PC-3 (cell line): ENCODE results near the gene MRPL41. TPM values are rescaled to one million over a fixed set of nuclear protein-coding genes. Genes with fewer than 3 reads are reported as not detected.

Experiments
- ATAC-seq: fragments of 200-7000 bp; cut with Tn5 transposase; 2 replicates; pipeline ENCODE4 v1.9.1; 2020; ENCODE audit warnings: mild to moderate bottlenecking, moderate library complexity
- BruUV-seq: library from RNA; stranded (reverse); fragments of 400-500 nt; replicated peaks from 2 replicates; lab custom pipeline; 2021; lab: Mats Ljungman, UMichigan
- CTCF ChIA-PET: fragments of 300-600 bp; sonication (Branson Sonifier 250); formaldehyde crosslinking; loops from one replicate; lab custom pipeline; 2022; ENCODE audit warnings: antibody characterized with exemption; lab: Charles Lee
- POLR2A ChIA-PET: fragments of 300-600 bp; sonication (Branson Sonifier 250); formaldehyde crosslinking; loops from one replicate; lab custom pipeline; 2022; ENCODE audit warnings: antibody characterized with exemption; ENCODE audit not compliant: unreplicated experiment; lab: Charles Lee
- DNase-seq: peaks from one replicate; pipeline ENCODE4 v3.0.0-alpha.2; 2015
- H2AFZ ChIP-seq: fragments of 300-600 bp; sonication (generic); 2 replicates; pipeline ENCODE4 v1.6.0; 2016; ENCODE audit warnings: antibody characterized with exemption, low read length
- H3F3A ChIP-seq: fragments of 300-600 bp; sonication (generic); one replicate; pipeline ENCODE4 v1.6.0; 2017; ENCODE audit warnings: antibody characterized with exemption, low read length, control low read depth, mild to moderate bottlenecking; ENCODE audit not compliant: unreplicated experiment
- H3K27ac ChIP-seq: fragments of 300-600 bp; sonication (generic); 2 replicates; pipeline ENCODE4 v1.5.1; 2016; ENCODE audit warnings: mild to moderate bottlenecking, low read length
- H3K27me3 ChIP-seq: fragments of 300-600 bp; sonication (generic); 2 replicates; pipeline ENCODE4 v1.6.1; 2016; ENCODE audit warnings: low read length, mixed read lengths
- H3K36me3 ChIP-seq: fragments of 300-600 bp; sonication (generic); 2 replicates; pipeline ENCODE4 v1.6.1; 2016; ENCODE audit warnings: low read depth, mixed run types, low read length, mixed read lengths
- H3K4me1 ChIP-seq: fragments of 300-600 bp; sonication (generic); 2 replicates; pipeline ENCODE4 v1.5.1; 2016; ENCODE audit warnings: low read length; ENCODE audit not compliant: insufficient read depth
- H3K4me2 ChIP-seq: fragments of 300-600 bp; sonication (generic); 2 replicates; pipeline ENCODE4 v1.6.0; 2016; ENCODE audit warnings: low read length
- H3K4me3 ChIP-seq: fragments of 300-600 bp; sonication (generic); 2 replicates; pipeline ENCODE4 v1.5.1; 2016; ENCODE audit warnings: mild to moderate bottlenecking, low read length, mixed read lengths
- H3K79me2 ChIP-seq: fragments of 300-600 bp; sonication (generic); 2 replicates; pipeline ENCODE4 v1.6.1; 2017; ENCODE audit warnings: low read length, mixed read lengths
- H3K9ac ChIP-seq: fragments of 300-600 bp; sonication (generic); 2 replicates; pipeline ENCODE4 v1.6.0; 2016; ENCODE audit warnings: mild to moderate bottlenecking, low read length
- H3K9me2 ChIP-seq: fragments of 300-600 bp; sonication (generic); replicated peaks from 2 replicates; pipeline ENCODE4 v1.6.1; 2016; ENCODE audit warnings: mixed run types, low read length, mixed read lengths
- H3K9me3 ChIP-seq: fragments of 300-600 bp; sonication (generic); 2 replicates; pipeline ENCODE4 v1.6.1; 2016; ENCODE audit warnings: low read length, mixed read lengths
- H4K20me1 ChIP-seq: fragments of 300-600 bp; sonication (generic); 2 replicates; pipeline ENCODE4 v1.6.1; 2016; ENCODE audit warnings: low read length, mixed read lengths
- EZH2 ChIP-seq: fragments of 300-600 bp; sonication (generic); IDR thresholded peaks from one replicate; pipeline ENCODE4 v1.6.1; 2017; ENCODE audit warnings: antibody characterized with exemption, mild to moderate bottlenecking, low read length; ENCODE audit not compliant: unreplicated experiment
- EZH2phosphoT487 ChIP-seq: fragments of 300-600 bp; sonication (generic); IDR thresholded peaks from 2 replicates; pipeline ENCODE4 v1.6.1; 2018; ENCODE audit warnings: mild to moderate bottlenecking, antibody characterized with exemption, low read length, borderline replicate concordance
- intact Hi-C: fragments of 100-400 bp; cut with micrococcal nuclease; formaldehyde crosslinking; loops from 2 replicates; pipeline ENCODE4 v1.9.0; 2023
- total RNA-seq: library from RNA; depleted of rRNA; stranded (reverse); fragments of >200 nt; gene quantifications from 2 replicates; pipeline ENCODE4 v1.2.3, GENCODE V29; 2014
- TF ChIP-seq, protein P1 (sequence below): fragments of 300-600 bp; sonication (generic); conservative IDR thresholded peaks from 2 replicates; pipeline ENCODE4 v1.5.1; 2017; ENCODE audit warnings: antibody characterized with exemption, low read depth, mild to moderate bottlenecking, low read length

The MRPL41 gene
- total RNA-seq, 1 experiment from 2014 or later, result 159 TPM

DNA sequence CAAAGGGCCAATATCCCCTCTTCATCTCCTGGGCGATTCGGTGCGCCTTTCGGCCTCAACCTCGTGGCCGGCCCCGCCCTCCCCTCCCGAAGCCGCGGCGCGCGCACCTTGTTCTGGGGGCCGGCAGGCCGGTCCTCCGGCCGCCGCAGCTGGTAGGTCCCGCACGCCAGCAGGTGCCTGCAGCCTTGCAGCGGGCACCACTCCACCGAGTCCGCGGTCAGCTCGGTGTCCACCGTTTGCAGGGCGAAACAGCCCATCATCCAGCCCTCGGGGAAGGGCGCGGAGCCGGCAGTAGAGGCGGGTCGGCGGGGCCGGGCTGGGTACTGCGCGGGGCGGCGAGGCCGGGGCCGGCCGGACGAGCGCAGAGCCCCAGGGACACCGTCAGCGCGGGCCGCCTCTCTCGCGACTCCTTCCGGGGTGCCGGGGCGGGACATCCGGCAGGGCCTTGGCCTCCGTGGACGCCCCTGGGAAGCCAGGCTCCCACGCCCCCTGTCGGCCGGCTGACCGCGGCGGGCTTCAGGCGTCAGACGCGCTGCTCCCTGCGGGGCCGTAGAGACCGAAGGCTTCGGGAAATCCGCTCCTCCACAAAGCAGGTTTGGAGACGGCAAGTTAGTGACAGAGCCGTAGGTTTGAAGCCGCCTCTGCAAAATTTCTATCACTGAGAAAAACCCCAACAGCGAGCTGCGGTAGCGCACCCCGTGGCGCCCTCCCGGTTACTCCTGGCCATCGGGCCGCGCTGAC is 27.0 kb downstream of the MRPL41 start, which contains the start of gene DPH7:
Gene DPH7 (minus strand): TSS at position 408 of the 741 bp plus-strand sequence. CDS start 148 bp downstream, at position 260.
- peak; percentile 91 for DNase-seq

DNA sequence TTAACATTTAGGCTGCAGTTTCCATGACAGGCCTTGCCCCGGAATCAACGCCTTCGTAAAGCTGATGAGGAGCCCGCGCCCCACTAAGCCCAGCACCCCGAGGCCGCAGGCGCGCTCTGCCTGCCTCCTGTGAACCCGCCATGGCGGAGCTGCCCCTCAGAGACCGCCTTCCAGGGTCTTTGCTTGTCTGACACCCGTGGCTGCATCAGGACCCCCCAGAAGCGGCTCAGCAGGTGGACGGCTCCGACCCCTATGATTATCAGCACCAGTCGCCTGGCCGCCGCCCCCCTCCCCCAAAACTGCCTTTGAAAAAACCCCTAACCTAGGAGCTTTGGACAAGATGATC is 27.6 kb downstream of the MRPL41 start:
- POLR2A ChIA-PET, result interaction anchor here (0.6 kb wide), 2 partner anchors 10 to 27 kb away, joined by 3 read pairs; partner anchors contain the start of gene MRPL41
- Histone ChIP-seq H3K79me2 (peaks cover 38% of the 10 kb centered on the region), H3F3A (no peaks in the 10 kb centered on the region), H3K9me2 (no peaks in the 10 kb centered on the region), H3K4me1 (peaks cover 12% of the 10 kb centered on the region; the same call in 1 of the 2 replicates), H2AFZ (peak overlapping the region; percentile 89), H3K27ac (no peak overlapping the region), H3K4me3 (peak overlapping the region; percentile 94), H3K27me3 (no peaks in the 10 kb centered on the region), H3K36me3 (peaks cover 15% of the 10 kb centered on the region; the same call in 1 of the 2 replicates), H3K9me3 (no peaks in the 10 kb centered on the region), H4K20me1 (0 out of 2 replicates have a peak, but pooled peaks cover 5% of the 10 kb centered on the region), H3K4me2 (peak overlapping the region; percentile 87), H3K9ac (peak overlapping the region; percentile 93)
- intact Hi-C loops, result no loop called here
- DNase-seq, result no peak
- CTCF ChIA-PET, result no interaction called here
- TF ChIP-seq, protein P1, sequence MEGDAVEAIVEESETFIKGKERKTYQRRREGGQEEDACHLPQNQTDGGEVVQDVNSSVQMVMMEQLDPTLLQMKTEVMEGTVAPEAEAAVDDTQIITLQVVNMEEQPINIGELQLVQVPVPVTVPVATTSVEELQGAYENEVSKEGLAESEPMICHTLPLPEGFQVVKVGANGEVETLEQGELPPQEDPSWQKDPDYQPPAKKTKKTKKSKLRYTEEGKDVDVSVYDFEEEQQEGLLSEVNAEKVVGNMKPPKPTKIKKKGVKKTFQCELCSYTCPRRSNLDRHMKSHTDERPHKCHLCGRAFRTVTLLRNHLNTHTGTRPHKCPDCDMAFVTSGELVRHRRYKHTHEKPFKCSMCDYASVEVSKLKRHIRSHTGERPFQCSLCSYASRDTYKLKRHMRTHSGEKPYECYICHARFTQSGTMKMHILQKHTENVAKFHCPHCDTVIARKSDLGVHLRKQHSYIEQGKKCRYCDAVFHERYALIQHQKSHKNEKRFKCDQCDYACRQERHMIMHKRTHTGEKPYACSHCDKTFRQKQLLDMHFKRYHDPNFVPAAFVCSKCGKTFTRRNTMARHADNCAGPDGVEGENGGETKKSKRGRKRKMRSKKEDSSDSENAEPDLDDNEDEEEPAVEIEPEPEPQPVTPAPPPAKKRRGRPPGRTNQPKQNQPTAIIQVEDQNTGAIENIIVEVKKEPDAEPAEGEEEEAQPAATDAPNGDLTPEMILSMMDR, result no peak
- no peak for TF ChIP-seq EZH2phosphoT487
- no peak for TF ChIP-seq EZH2
- BruUV-seq, result TSS peak; percentile 64
- no peak; the same call in 1 of the 2 replicates for ATAC-seq

More for the DNA sequence above, 27.0 kb downstream of the MRPL41 start, which contains the start of gene DPH7:
- 0 out of 2 replicates have a peak, but pooled peaks cover 5% of the 10 kb centered on the region for H4K20me1 ChIP-seq
- peak within 1 kb of the TSS; percentile 89 for H2AFZ ChIP-seq
- no TSS peak for BruUV-seq
- H3F3A ChIP-seq, result no peaks in the 10 kb centered on the region
- peak within 1 kb of the TSS; percentile 94 for H3K4me3 ChIP-seq
- peak within 1 kb of the TSS; percentile 93 for H3K9ac ChIP-seq
- H3K9me3 ChIP-seq, result no peaks in the 10 kb centered on the region
- H3K36me3 ChIP-seq, result peaks cover 19% of the 10 kb centered on the region; the same call in 1 of the 2 replicates
- peaks cover 38% of the 10 kb centered on the region for H3K79me2 ChIP-seq
- H3K27me3 ChIP-seq, result no peaks in the 10 kb centered on the region
- H3K27ac ChIP-seq, result peak within 1 kb of the TSS; percentile 61
- POLR2A ChIA-PET, result interaction anchor here (0.6 kb wide), 1 partner anchor 10 kb away, joined by 3 read pairs; no protein-coding TSS in a partner anchor
- peaks cover 12% of the 10 kb centered on the region; the same call in 1 of the 2 replicates for H3K4me1 ChIP-seq
- intact Hi-C loops, result no loop called here
- peak within 1 kb of the TSS; percentile 87 for H3K4me2 ChIP-seq
- CTCF ChIA-PET, result no interaction called here
- H3K9me2 ChIP-seq, result no peaks in the 10 kb centered on the region
- TF ChIP-seq, protein P1, result peak; percentile 75
- TF ChIP-seq EZH2 (no peak), EZH2phosphoT487 (no peak)
- ATAC-seq, result peak; percentile 97
